Caco-2 (cell line): ENCODE measurements around the gene SP3. TPM values are rescaled to one million over a fixed set of nuclear protein-coding genes. Genes with fewer than 3 reads are reported as not detected.

Source experiments
- BruUV-seq: library from RNA; stranded (reverse); fragments of 400-500 nt; replicated peaks from 2 replicates; lab custom pipeline; 2021; lab: Mats Ljungman, UMichigan
- CTCF ChIA-PET: fragments of 300-600 bp; sonication (Branson Sonifier 250); formaldehyde crosslinking; loops from one replicate; lab custom pipeline; 2022; ENCODE audit warnings: antibody characterized with exemption; lab: Charles Lee
- POLR2A ChIA-PET: fragments of 300-600 bp; sonication (Branson Sonifier 250); formaldehyde crosslinking; loops from one replicate; lab custom pipeline; 2022; ENCODE audit warnings: antibody characterized with exemption; lab: Charles Lee
- DNase-seq, 2 experiments: peaks; one replicate each; pipeline versions ENCODE4 v3.0.0 to v3.0.0-alpha.2; 2020 to 2022
- H3K27me3 ChIP-seq: replicated peaks from 2 replicates; pipeline ENCODE4 v1.6.0; 2011; ENCODE audit warnings: low read length; ENCODE audit not compliant: control insufficient read depth, insufficient read depth
- H3K36me3 ChIP-seq: 2 replicates; pipeline ENCODE4 v1.5.1; 2011; ENCODE audit warnings: low read length; ENCODE audit not compliant: control insufficient read depth, insufficient read depth
- H3K4me1 ChIP-seq: fragments of 250-450 bp; sonication (Bioruptor Pico); 2 replicates; pipeline ENCODE4 v1.5.1; 2020; ENCODE audit warnings: mild to moderate bottlenecking
- H3K4me3 ChIP-seq: 2 replicates; pipeline ENCODE4 v1.5.1; 2011; ENCODE audit warnings: low read depth, mild to moderate bottlenecking, control low read depth, low read length
- H3K9me3 ChIP-seq: fragments of 250-450 bp; sonication (Bioruptor Pico); 2 replicates; pipeline ENCODE4 v1.5.1; 2020; ENCODE audit warnings: mild to moderate bottlenecking, moderate library complexity
- H3K27ac Mint-ChIP-seq: one replicate; pipeline ENCODE4 v1.8.0; 2022; ENCODE audit warnings: mixed read lengths; ENCODE audit not compliant: unreplicated experiment
- H3K27me3 Mint-ChIP-seq: one replicate; pipeline ENCODE4 v1.8.0; 2022; ENCODE audit warnings: mixed read lengths; ENCODE audit not compliant: insufficient read depth, unreplicated experiment
- H3K36me3 Mint-ChIP-seq: one replicate; pipeline ENCODE4 v1.8.0; 2022; ENCODE audit warnings: mild to moderate bottlenecking, mixed read lengths; ENCODE audit not compliant: insufficient read depth, unreplicated experiment
- H3K4me1 Mint-ChIP-seq: one replicate; pipeline ENCODE4 v1.8.0; 2022; ENCODE audit warnings: low read depth, mixed read lengths; ENCODE audit not compliant: unreplicated experiment
- H3K4me3 Mint-ChIP-seq: one replicate; pipeline ENCODE4 v1.8.0; 2022; ENCODE audit warnings: mild to moderate bottlenecking, moderate library complexity, mixed read lengths; ENCODE audit not compliant: unreplicated experiment
- H3K9me3 Mint-ChIP-seq: one replicate; pipeline ENCODE4 v1.8.0; 2022; ENCODE audit warnings: mixed read lengths; ENCODE audit not compliant: unreplicated experiment
- CTCF ChIP-seq, 2 experiments: fragments of 200-600 bp in 1 of 2; IDR thresholded peaks; 1 replicate in 1 of 2; 2 replicates in 1 of 2; pipeline versions ENCODE4 v1.5.1 to v1.8.0; 2011 to 2022; ENCODE audit warnings: antibody characterized with exemption in 1 of 2, control low read depth in 1 of 2, inconsistent platforms in 1 of 2, low read depth in 1 of 2, low read length in 1 of 2, mild to moderate bottlenecking in 1 of 2, moderate library complexity in 1 of 2; ENCODE audit not compliant: insufficient read depth in 1 of 2, severe bottlenecking in 1 of 2, unreplicated experiment in 1 of 2
- intact Hi-C: fragments of 100-400 bp; cut with micrococcal nuclease; formaldehyde crosslinking; loops from one replicate; pipeline ENCODE4 v1.10.0; 2022; ENCODE audit not compliant: unreplicated experiment
- total RNA-seq: library from RNA; stranded (reverse); gene quantifications from 2 replicates; pipeline ENCODE4 v1.2.3, GENCODE V29; 2022

Gene SP3
- total RNA-seq, 1 experiment from 2014 or later: 111 TPM

GRCh38 chr2:174011173-174011572, 46.0 kb upstream of the SP3 start:
- H3K36me3 Mint-ChIP-seq: peaks cover 6% of the 10 kb centered on the region
- Histone ChIP-seq H3K27me3 (no peaks in the 10 kb centered on the region), H3K9me3 (no peaks in the 10 kb centered on the region), H3K4me1 (peaks cover 59% of the 10 kb centered on the region), H3K4me3 (no peak overlapping the region), H3K36me3 (no peaks in the 10 kb centered on the region)
- BruUV-seq: no TSS peak
- peaks cover 54% of the 10 kb centered on the region for H3K4me1 Mint-ChIP-seq
- CTCF ChIA-PET: no interaction called here
- POLR2A ChIA-PET: interaction anchor here (0.9 kb wide), 1 partner anchor 330 kb away, joined by 4 read pairs; no protein-coding TSS in a partner anchor
- intact Hi-C loops: no loop called here
- H3K9me3 Mint-ChIP-seq: no peaks in the 10 kb centered on the region
- peak overlapping the region; percentile 19 for H3K27ac Mint-ChIP-seq
- H3K4me3 Mint-ChIP-seq: no peak overlapping the region
- DNase-seq: no peak
- H3K27me3 Mint-ChIP-seq: no peaks in the 10 kb centered on the region
- TF ChIP-seq CTCF (IDR thresholded peaks at IDR 0.05; ENCODE audit: insufficient read depth in 1 of 2, low read depth in 1 of 2, low read length in 1 of 2, severe bottlenecking in 1 of 2, unreplicated experiment in 1 of 2): no peak

- no peaks in the 10 kb centered on the region for H3K27me3 Mint-ChIP-seq
These were observed 44.5 kb upstream of the SP3 start for GRCh38 chr2:174009488-174010223.

GRCh38 chr2:174008720-174009119, 43.5 kb upstream of the SP3 start:
- H3K4me3 ChIP-seq: no peak overlapping the region
- peak overlapping the region; percentile 72 for H3K27ac Mint-ChIP-seq
- no TSS peak for BruUV-seq
- no peak for TF ChIP-seq CTCF (IDR thresholded peaks at IDR 0.05; ENCODE audit: insufficient read depth in 1 of 2, low read depth in 1 of 2, low read length in 1 of 2, severe bottlenecking in 1 of 2, unreplicated experiment in 1 of 2)
- H3K27me3 ChIP-seq: no peaks in the 10 kb centered on the region
- ChIA-PET POLR2A (interaction anchor here (0.7 kb wide), 1 partner anchor 18 kb away, joined by 4 read pairs; no protein-coding TSS in a partner anchor), CTCF (interaction anchor here (0.6 to 0.7 kb wide), 2 partner anchors 32 to 339 kb away, joined by 3 read pairs; no protein-coding TSS in a partner anchor)
- H3K36me3 ChIP-seq: no peaks in the 10 kb centered on the region
- no peak for DNase-seq
- peaks cover 5% of the 10 kb centered on the region for H3K36me3 Mint-ChIP-seq
- H3K4me1 Mint-ChIP-seq: peaks cover 69% of the 10 kb centered on the region
- H3K27me3 Mint-ChIP-seq: no peaks in the 10 kb centered on the region
- H3K4me1 ChIP-seq: peaks cover 80% of the 10 kb centered on the region
- H3K9me3 ChIP-seq: no peaks in the 10 kb centered on the region
- H3K9me3 Mint-ChIP-seq: no peaks in the 10 kb centered on the region
- intact Hi-C loops: loop anchor here (1.0 kb wide), 1 partner anchor 18 kb away; no protein-coding TSS in a partner anchor
- peak overlapping the region; percentile 42 for H3K4me3 Mint-ChIP-seq

More at GRCh38 chr2:174009488-174010223, 44.5 kb upstream of the SP3 start:
- Histone ChIP-seq H3K9me3 (no peaks in the 10 kb centered on the region), H3K36me3 (no peaks in the 10 kb centered on the region), H3K27me3 (no peaks in the 10 kb centered on the region), H3K4me3 (no peak overlapping the region), H3K4me1 (peaks cover 74% of the 10 kb centered on the region)
- H3K36me3 Mint-ChIP-seq: peaks cover 5% of the 10 kb centered on the region
- H3K9me3 Mint-ChIP-seq: no peaks in the 10 kb centered on the region
- intact Hi-C loops: loop anchor here (1.0 kb wide), 1 partner anchor 42 kb away; no protein-coding TSS in a partner anchor
- no peak for DNase-seq
- BruUV-seq: no TSS peak
- TF ChIP-seq CTCF (IDR thresholded peaks at IDR 0.05; ENCODE audit: insufficient read depth in 1 of 2, low read depth in 1 of 2, low read length in 1 of 2, severe bottlenecking in 1 of 2, unreplicated experiment in 1 of 2): no peak
- peaks cover 64% of the 10 kb centered on the region for H3K4me1 Mint-ChIP-seq
- H3K27ac Mint-ChIP-seq: peak overlapping the region; percentile 72
- ChIA-PET CTCF (no interaction called here), POLR2A (no interaction called here)
- no peak overlapping the region for H3K4me3 Mint-ChIP-seq
